HG03575 (cell line): ENCODE results near the gene OR11H6.
"Not testable (repeated sequence)": the region's sequence is repeated elsewhere in the genome, so short reads cannot be mapped to it uniquely, and the experiment has no call there.

ENCODE experiments used
- ATAC-seq: cut with Tn5 transposase; IDR thresholded peaks from one replicate; pipeline ENCODE4 v1.9.1; 2021; ENCODE audit not compliant: unreplicated experiment, insufficient number of reproducible peaks, low FRiP score; ENCODE audit errors: extremely low read depth

Gene OR11H6

GRCh38 chr14:20223410-20223809 lies at the start of gene OR11H6:
Gene OR11H6, plus strand, starts transcription at chr14:20223710. Its CDS starts 0 bp downstream, at chr14:20223710.
- no peak for ATAC-seq

- ATAC-seq = not testable (repeated sequence)
Observed at GRCh38 chr14:20174205-20174604, 49.3 kb upstream of the OR11H6 start.

- no peak for ATAC-seq
Observed at GRCh38 chr14:20176330-20176729, 47.2 kb upstream of the OR11H6 start.

- ATAC-seq = no peak
Observed at GRCh38 chr14:20177433-20177974, 46.0 kb upstream of the OR11H6 start.

GRCh38 chr14:20179218-20179617 lies 44.3 kb upstream of the OR11H6 start:
- no peak for ATAC-seq

- ATAC-seq = no peak
Observed at GRCh38 chr14:20179880-20180279, 43.6 kb upstream of the OR11H6 start.

GRCh38 chr14:20180486-20180885 lies 43.0 kb upstream of the OR11H6 start:
- ATAC-seq = no peak

- ATAC-seq = no peak
Observed at GRCh38 chr14:20184181-20184580, 39.3 kb upstream of the OR11H6 start.

- no peak for ATAC-seq
Observed at GRCh38 chr14:20190596-20190995, 32.9 kb upstream of the OR11H6 start, which contains the start of gene OR11G2. Gene OR11G2, plus strand, starts transcription at chr14:20190896. Its CDS starts 6,542 bp downstream, at chr14:20197438.

GRCh38 chr14:20191396-20191795 lies 32.1 kb upstream of the OR11H6 start:
- no peak for ATAC-seq

- ATAC-seq = no peak
Observed at GRCh38 chr14:20194101-20194500, 29.4 kb upstream of the OR11H6 start.

- ATAC-seq = not testable (repeated sequence)
Observed at GRCh38 chr14:20195170-20195569, 28.3 kb upstream of the OR11H6 start.

GRCh38 chr14:20195911-20196310 lies 27.6 kb upstream of the OR11H6 start:
- no peak for ATAC-seq

GRCh38 chr14:20197459-20197858 lies 26.1 kb upstream of the OR11H6 start:
- ATAC-seq = no peak

- ATAC-seq = no peak
Observed at GRCh38 chr14:20198991-20199390, 24.5 kb upstream of the OR11H6 start.

GRCh38 chr14:20204721-20205120 lies 18.8 kb upstream of the OR11H6 start:
- no peak for ATAC-seq

GRCh38 chr14:20209595-20209994 lies 13.9 kb upstream of the OR11H6 start:
- no peak for ATAC-seq

- ATAC-seq = not testable (repeated sequence)
Observed at GRCh38 chr14:20212406-20212805, 11.1 kb upstream of the OR11H6 start.

- ATAC-seq = no peak
Observed at GRCh38 chr14:20215196-20215595, 8.3 kb upstream of the OR11H6 start.

GRCh38 chr14:20219033-20219432 lies 4.5 kb upstream of the OR11H6 start:
- ATAC-seq = no peak

GRCh38 chr14:20228681-20229080 lies 5.2 kb downstream of the OR11H6 start, which contains the start of gene OR11H7:
Gene OR11H7, plus strand, starts transcription at chr14:20228981.
- ATAC-seq = no peak
